Measurements from ENCODE around the gene CARD19.
A peak's percentile ranks its signal among the peaks of the same experiment; 100 is the strongest.

CARD19 gene

DNA sequence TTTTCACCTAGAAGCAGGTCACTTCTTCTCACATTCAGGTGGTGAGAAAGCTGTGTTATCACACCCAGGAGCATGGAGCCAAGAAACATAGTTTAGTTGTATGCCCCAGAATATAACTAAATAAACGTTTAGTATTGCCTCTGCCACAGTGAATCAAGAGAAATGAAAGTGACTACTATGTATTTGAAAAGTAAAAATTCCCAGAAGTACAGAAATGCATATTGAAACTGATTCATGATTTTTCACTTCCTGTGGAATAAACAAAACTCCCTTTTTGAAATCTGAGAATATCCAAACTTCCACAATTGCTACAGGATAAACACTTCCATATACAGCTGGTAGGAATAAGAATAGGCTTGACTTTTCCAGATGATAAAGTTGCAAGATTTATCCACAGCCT, 53.3 kb downstream of the CARD19 start:
- no peak for TF ChIP-seq CTCF (IDR thresholded peaks at IDR 0.05; ENCODE audit: control extremely low read depth, extremely low read depth, low read depth, missing control alignments)
- CTCF ChIA-PET = interaction anchor here (1.2 to 1.3 kb wide), 2 partner anchors 40 to 813 kb away, joined by 3 read pairs; no protein-coding TSS in a partner anchor
- no peak for DNase-seq (ENCODE audit: extremely low spot score)
- POLR2A ChIA-PET = no interaction called here

DNA sequence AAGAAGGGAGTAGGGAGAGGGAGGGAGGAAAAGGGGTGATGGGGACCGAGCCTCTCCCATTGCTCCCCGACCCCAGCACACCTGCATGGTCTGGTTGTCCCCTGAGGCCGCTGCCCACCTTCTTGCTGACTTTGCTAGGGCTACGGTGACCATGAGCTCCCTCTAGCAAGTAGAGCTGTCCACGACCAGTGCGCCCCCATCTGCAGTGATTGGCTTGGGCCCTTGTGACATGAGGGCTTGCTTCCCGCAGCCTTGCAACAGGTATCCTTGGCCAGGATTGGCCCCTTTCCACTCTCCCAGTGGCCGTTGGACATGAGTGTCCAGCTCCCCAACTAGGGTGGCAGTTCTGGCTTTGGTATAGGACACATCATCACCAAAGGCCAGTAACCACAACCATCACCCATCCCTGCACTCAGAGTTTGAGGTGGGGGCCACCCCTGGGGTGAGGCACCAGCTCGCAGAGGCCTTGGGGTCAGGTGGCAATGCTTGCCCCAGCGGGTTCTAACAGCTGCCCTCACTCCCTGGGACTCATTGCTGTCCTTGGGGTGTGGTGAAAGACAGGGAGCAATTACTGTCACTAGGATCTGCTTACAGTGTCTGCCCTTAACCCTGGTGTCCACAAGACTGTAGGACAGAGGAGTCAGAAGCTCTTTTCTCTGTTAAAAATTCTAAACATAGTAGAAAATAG, 55.2 kb downstream of the CARD19 start:
- CTCF ChIA-PET = interaction anchor here (2.1 to 2.4 kb wide), 2 partner anchors 9 to 43 kb away, joined by 6 to 7 read pairs; no protein-coding TSS in a partner anchor
- no peak for DNase-seq (ENCODE audit: extremely low spot score)
- POLR2A ChIA-PET = no interaction called here
- TF ChIP-seq CTCF (IDR thresholded peaks at IDR 0.05; ENCODE audit: control extremely low read depth, extremely low read depth, low read depth, missing control alignments) = no peak

DNA sequence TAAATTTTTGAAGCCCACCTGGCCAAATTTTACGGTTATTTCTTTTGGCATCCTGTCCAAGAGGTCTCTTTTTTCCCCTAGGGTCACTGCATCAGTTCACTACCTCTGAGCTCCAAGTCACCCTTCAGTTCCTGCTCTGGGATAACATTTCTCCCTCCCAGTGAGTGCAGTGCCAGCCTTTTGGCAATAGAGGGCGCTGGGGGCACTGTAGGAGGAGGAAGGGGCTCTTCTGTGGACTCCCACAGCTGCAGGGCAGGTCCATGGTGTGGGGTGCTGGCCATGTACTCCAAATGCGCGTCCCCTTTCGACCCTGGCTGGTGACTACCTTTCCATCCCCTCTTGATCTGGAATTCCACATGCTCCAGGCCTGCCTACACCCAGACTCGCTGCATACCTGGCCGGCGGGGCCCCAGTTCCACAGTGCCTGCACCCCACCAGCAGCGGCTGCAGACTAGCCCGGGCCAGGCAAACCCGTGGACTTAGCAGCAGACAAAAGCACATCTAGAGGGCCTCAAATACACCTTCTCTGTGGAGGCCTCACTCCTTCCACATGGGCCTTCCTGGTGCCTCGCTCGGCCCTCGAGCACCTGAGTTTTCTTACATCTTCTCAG, 58.4 kb downstream of the CARD19 start:
- DNase-seq (ENCODE audit: extremely low spot score) = peak; percentile 58
- TF ChIP-seq CTCF (IDR thresholded peaks at IDR 0.05; ENCODE audit: control extremely low read depth, extremely low read depth, low read depth, missing control alignments) = peak; percentile 37
- ChIA-PET CTCF (interaction anchor here (0.7 to 1.9 kb wide), 7 partner anchors 11 to 155 kb away, joined by 3 to 8 read pairs (median 4); no protein-coding TSS in a partner anchor), POLR2A (no interaction called here)

DNA sequence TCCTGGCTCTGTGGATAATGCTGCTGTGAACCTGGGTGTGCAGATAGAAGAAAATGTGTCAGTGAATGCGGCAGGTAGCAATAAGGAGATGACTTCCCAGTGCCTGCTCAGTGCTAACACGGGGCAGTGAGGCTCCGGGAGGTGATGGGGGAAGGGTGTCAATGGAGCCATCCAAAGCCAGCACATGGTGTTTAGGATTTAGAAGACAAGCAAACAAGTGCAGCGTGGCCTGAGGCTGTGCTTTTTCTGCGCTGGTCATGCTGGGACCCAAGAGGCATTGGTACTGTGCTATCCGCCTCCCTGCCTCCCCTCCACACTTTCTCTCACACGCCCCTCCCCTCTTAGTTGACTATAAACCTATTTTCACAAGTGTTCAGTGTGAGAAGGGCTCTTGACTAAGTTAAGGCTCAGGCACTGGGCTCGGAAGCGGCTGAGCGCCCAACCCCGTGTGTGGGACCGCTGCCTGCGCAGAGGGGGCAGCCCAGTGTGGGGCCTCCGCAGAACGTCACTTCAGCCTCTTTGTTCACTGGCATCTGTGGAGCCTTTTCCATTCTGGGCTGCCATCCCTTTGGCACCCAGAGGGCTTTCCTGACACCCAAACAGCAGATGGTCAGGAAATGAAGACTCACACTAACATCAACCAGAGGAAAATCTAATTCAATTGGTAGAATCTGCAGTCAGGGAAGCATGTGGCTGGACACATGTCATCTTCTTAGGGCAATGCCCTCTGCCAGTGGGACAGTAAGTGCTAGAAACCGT, 59.9 kb downstream of the CARD19 start:
- POLR2A ChIA-PET = no interaction called here
- TF ChIP-seq CTCF (IDR thresholded peaks at IDR 0.05; ENCODE audit: control extremely low read depth, extremely low read depth, low read depth, missing control alignments) = no peak
- CTCF ChIA-PET = interaction anchor here (1.0 to 1.8 kb wide), 3 partner anchors 26 to 411 kb away, joined by 3 to 6 read pairs (median 3); no protein-coding TSS in a partner anchor
- no peak for DNase-seq (ENCODE audit: extremely low spot score)

DNA sequence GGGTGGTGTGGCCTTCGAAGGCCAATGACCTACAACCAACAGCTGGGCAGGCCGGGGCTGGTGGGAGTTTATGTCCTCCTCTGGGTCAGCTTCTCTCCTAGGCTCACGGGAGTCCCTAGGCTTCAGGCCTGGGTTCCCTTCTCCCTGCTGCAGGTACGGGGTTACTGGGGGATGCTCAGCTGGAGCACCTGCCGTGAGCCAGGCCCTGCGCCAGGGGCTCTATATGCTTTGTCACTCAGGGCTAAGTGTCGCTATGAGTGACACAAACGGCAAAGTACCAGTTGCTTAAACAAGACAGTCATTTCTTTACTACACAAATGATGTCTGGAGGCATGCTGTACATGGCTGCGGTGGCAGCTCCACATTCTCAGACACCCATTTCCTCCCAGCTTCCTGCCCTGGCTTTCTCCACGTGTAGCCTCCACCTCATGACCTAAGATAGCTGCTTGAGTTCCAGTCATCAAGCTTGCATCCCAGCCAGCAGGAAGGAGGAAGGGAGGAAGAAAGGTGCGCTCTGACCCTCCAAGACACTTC, 60.5 kb downstream of the CARD19 start:
- CTCF ChIA-PET = interaction anchor here (1.0 to 1.8 kb wide), 4 partner anchors 27 to 410 kb away, joined by 3 to 6 read pairs (median 4); no protein-coding TSS in a partner anchor
- DNase-seq (ENCODE audit: extremely low spot score) = peak; percentile 53
- POLR2A ChIA-PET = no interaction called here
- no peak for TF ChIP-seq CTCF (IDR thresholded peaks at IDR 0.05; ENCODE audit: control extremely low read depth, extremely low read depth, low read depth, missing control alignments)
